H1 (cell line): ENCODE results near the gene MCF2L2. TPM values are rescaled to one million over a fixed set of nuclear protein-coding genes. Genes with fewer than 3 reads are reported as not detected.

Experiments
- ATF2 ChIP-seq: IDR thresholded peaks from 2 replicates; pipeline ENCODE4 v1.6.1; 2012; ENCODE audit warnings: low read length, inconsistent platforms
- polyA plus RNA-seq, 7 experiments: library from polyadenylated mRNA; depleted of rRNA in 3 of 7; stranded (reverse) in 5 of 7; unstranded in 2 of 7; fragments of >200 nt in 5 of 7; fragments of 200-250 nt in 2 of 7; gene quantifications; 1 replicate in 5 of 7; 2 replicates in 1 of 7; 4 replicates in 1 of 7; pipeline versions ENCODE4 v1.2.1 to v1.2.3, GENCODE V29; 2011 to 2013; ENCODE audit warnings: missing spikeins in 2 of 7, mixed read lengths in 2 of 7
- total RNA-seq: library from RNA; stranded (reverse); fragmentation: NEBNext Ultra II Directional; extraction: Animal tissue kit (Norgen Biotek cat#: 25700); gene quantifications from 2 replicates; pipeline ENCODE4 v1.2.1, GENCODE V29; 2021

The MCF2L2 gene
- total and polyA plus RNA-seq, 2 of the 8 experiments (the other 6 are each of a cell fraction or from before 2014, with no cell fraction given) = 4.1 to 13.7 TPM

- TF ChIP-seq ATF2 = no peak
- TF ChIP-seq, all 59 proteins: peak for 0
Observed at GRCh38 chr3:183181606-183182005, 246.8 kb downstream of the MCF2L2 start (continued).
